ENCODE measurements around the gene MOCOS. TPM values are rescaled to one million over a fixed set of nuclear protein-coding genes. Genes with fewer than 3 reads are reported as not detected.

MOCOS gene
- total and polyA plus RNA-seq, 2 of the 13 experiments (the other 11 are each of a cell fraction or from before 2014, with no cell fraction given), result 7.7 to 15.4 TPM

- ChIA-PET POLR2A (no interaction called here), CTCF (ENCODE audit: low intra/inter-chr PET ratio, low total read pairs) (no interaction called here)
- no peaks in the 10 kb centered on the region for H3K27me3 ChIP-seq (ENCODE audit: control insufficient read depth in 1 of 2, insufficient read depth in 2 of 2, low read length in 2 of 2)
- in situ Hi-C loops (cut with HindIII; ENCODE audit: extremely low pct_ligation_motif_present, low pct_unique_long_range_greater_than_20kb) (no loop called here), intact Hi-C loops (cut with micrococcal nuclease; ENCODE audit: unreplicated experiment) (no loop called here)
- no TSS peak for BruUV-seq (replicated peaks)
- no peak overlapping the region for H3K27ac ChIP-seq (ENCODE audit: extremely low read length, insufficient read depth, low read length)
- no peak for ATAC-seq
- H3K9me3 ChIP-seq (ENCODE audit: low read length), result no peaks in the 10 kb centered on the region
- no peak for FAIRE-seq
- H2AFZ ChIP-seq (ENCODE audit: low read length), result no peak overlapping the region
- TF ChIP-seq TBX2 (CRISPR knock-in tag; IDR thresholded peaks at IDR 0.05; ENCODE audit: borderline replicate concordance) (no peak), REST (IDR thresholded peaks at IDR 0.05; ENCODE audit: borderline replicate concordance in 1 of 2, low read depth in 1 of 2, low read length in 2 of 2) (peak in 1 of 2 experiments; percentile 85; a peak in 3 of 4 replicates), PAWR (CRISPR knock-in tag; IDR thresholded peaks at IDR 0.05; ENCODE audit: borderline replicate concordance) (no peak), ZSCAN12 (CRISPR knock-in tag; IDR thresholded peaks at IDR 0.05) (no peak), ZSCAN30 (CRISPR knock-in tag; IDR thresholded peaks at IDR 0.05) (no peak), HMGXB3 (CRISPR knock-in tag; IDR thresholded peaks at IDR 0.05; ENCODE audit: borderline replicate concordance) (no peak), ZNF264 (CRISPR knock-in tag; IDR thresholded peaks at IDR 0.05) (no peak), NCOA1 (CRISPR knock-in tag; IDR thresholded peaks at IDR 0.05) (no peak), MIER2 (CRISPR knock-in tag; IDR thresholded peaks at IDR 0.05) (peak; percentile 73), TP53 (CRISPR knock-in tag; conservative IDR thresholded peaks at IDR 0.05) (no peak)
- H3K4me3 ChIP-seq (replicated peaks in 1 of 3; ENCODE audit: insufficient read depth in 1 of 3, low read depth in 2 of 3, low read length in 3 of 3), result no peak overlapping the region
- H3K9ac ChIP-seq (ENCODE audit: insufficient read depth, low read depth, low read length), result no peak overlapping the region
- no peak for DNase-seq (ENCODE audit: low spot score)
- H4K20me1 ChIP-seq (ENCODE audit: insufficient read depth, low read length), result no peaks in the 10 kb centered on the region
- no peaks in the 10 kb centered on the region for H3K79me2 ChIP-seq (ENCODE audit: insufficient read depth, low read length)
- WGBS (ENCODE audit: low lambda C conversion rate), result 83% methylated on average over 1 of the region's 1 CpG
- H3K36me3 ChIP-seq (replicated peaks in 1 of 2; ENCODE audit: control insufficient read depth in 1 of 2, insufficient read depth in 2 of 2, low read length in 2 of 2), result no peaks in the 10 kb centered on the region
- no peak overlapping the region for H3K4me2 ChIP-seq (ENCODE audit: low read depth, low read length)
- H3K4me1 ChIP-seq (ENCODE audit: insufficient read depth, low read length), result no peaks in the 10 kb centered on the region
Observed at GRCh38 chr18:36275561-36275960, 88.3 kb downstream of the MOCOS start.
